ENCODE results near the gene KIFC1.

The KIFC1 gene

GRCh38 chr6:33424855-33425667 lies 33.4 kb downstream of the KIFC1 start:
- no peak for DNase-seq (ENCODE audit: extremely low read depth in 1 of 2, low read depth in 1 of 2)

DNA sequence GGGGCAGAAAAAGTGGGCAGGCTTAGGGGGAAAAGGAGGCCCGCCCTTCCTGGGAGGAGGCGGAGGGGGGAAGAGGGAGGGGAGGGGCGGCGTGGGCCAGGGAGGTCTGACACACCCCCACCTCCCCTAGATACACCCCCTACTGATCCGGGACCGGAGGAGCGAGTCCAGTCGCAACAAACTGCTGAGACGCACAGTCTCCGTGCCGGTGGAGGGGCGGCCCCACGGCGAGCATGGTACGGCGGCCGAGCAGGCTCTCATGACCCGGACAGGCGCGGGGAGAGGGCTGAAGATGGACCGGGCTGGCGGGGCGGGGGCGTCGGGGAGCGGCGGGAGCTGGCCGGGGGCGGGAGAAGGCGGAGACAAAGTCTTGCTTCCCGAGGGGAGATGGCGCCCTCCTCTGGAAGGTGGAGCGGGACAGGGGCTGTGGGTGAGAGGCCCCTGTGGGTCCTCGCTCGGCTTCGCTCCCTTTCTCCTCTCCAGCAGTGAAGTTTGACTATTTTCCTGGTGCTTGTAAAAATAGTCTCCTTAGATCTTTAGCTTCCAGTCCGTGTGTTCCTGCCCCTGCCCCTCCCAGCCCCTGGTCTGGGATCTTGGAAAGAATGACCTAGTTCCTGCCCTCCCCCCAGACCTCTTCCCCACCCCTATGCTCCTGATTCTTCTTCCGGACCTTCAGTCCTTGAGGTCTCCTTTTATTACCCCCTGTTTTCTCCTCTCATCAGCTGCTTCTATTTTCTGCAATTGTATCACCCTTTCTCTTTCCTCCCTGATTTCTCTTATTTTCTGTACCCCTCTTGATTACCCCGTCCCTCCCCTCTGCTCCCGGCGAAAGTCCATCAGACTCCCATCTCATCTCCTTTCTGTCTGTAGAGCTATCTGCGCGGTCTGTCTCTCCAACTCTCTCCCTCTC lies 34.3 kb downstream of the KIFC1 start:
- DNase-seq (ENCODE audit: extremely low read depth in 1 of 2, low read depth in 1 of 2): peak; percentile 72 to 73

DNA sequence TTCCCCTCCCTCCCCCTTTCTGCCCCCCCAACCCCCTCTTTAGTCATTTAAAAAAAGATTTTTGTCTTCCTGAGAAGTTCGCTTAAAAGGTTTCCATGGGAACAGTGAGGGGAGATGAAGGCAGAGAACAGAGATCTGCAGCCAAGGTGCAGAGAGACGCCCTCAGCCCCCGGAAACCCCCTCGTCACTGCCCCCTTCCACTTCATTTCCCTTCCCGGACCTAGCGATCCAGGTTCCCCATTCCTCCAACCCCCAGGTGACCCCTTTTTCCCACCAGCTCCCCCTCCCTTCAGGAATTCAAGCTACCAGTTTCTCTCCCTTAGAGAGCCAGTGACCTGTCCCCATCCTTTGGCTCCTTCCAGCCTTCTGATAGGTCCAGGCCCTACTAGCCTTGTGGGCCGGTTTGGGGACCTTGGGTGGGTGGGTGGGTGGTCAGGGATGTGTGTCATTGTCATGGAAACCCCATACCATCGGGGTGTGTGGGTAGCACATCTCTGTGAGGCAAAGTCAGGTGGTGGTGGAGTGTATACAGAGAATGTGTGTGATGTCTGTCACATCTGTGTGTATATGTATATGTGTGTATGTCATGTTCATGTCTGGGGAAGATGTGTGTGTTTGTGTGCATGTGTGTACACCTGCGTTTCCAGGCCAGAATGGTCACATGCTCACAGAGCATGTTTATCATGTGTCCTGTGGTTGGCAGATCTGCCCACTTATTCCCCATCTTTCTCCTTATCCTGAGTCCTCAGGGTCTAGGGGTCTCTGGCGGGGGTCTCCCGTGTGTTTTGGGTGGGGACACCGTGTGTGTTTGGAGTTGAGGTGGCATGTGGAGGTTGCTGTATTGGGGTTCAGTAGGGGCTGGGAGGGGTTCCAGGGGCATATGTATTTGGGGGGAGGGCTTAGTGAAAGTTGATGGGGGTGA lies 35.2 kb downstream of the KIFC1 start:
- DNase-seq (ENCODE audit: extremely low read depth in 1 of 2, low read depth in 1 of 2): no peak

DNA sequence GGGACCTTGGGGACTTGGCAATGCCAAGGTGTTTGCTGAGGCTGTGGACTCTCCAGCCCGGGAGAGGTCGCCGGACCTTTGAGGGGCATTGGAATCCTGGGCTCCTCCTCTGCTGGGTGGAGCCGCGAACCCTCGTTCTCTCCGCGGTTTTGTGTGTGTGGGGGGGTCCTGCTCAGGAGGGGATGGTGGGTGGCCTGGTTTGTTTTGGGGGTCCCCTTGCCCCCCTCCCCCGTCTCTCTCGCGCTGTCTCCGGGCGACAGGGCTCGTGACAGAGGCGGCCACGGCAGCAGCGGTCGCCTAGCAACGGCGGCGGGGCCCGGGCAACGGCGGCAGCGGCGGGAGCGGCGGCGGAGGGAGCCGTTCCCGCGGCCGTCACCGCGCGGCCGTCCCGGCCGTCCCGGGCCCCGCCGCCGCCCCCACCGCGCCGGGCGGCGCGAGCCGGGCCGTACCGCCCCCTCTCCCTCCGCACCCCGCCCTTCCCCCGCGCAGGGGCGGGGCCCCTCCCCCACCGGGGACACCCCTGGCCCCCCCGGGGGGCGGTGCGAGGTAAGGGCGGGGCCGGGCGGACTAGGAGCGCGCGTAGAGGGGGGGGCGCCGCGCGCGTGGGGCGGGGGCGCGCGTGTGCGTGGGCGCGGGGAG lies 36.1 kb downstream of the KIFC1 start:
- peak in 1 of 2 donors; percentile 45 for DNase-seq (ENCODE audit: extremely low read depth in 1 of 2, low read depth in 1 of 2)

DNA sequence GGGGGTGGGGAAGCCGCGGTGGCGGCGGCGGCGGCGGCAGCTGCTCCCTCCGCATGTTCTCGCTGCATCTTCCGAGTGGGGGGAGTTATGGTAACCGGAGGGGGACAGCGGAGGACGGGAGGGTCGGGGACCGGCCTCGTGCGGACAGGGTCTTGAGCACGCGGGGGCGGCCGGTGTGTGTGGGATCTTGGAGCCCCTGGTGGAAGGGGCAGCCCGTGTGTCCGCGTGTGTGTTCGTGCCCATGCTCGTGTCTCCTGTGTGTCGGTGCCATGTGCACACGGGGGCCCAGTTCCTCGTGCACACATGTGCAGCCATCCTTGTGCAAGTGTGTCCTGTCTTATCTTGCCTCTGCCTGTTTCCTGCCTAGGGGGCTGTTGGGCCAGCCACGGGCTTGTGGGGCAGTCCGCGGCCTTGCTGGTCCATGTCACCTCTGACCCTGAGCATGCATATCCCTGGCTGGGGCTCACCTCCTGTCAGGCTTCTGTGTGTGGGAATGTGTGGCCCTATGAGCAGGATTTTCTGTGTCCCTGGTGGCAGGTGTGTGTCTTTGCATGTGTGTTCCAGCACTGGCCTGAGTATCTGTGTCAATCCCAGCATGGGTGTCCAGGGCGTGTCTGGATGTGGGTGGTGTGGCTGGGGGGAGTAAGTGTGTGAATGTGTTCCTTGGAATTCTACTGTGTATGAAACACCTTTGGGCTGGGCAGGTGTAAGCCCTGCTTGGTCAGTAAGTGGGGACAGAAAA lies 36.8 kb downstream of the KIFC1 start:
- DNase-seq (ENCODE audit: extremely low read depth in 1 of 2, low read depth in 1 of 2): no peak

DNA sequence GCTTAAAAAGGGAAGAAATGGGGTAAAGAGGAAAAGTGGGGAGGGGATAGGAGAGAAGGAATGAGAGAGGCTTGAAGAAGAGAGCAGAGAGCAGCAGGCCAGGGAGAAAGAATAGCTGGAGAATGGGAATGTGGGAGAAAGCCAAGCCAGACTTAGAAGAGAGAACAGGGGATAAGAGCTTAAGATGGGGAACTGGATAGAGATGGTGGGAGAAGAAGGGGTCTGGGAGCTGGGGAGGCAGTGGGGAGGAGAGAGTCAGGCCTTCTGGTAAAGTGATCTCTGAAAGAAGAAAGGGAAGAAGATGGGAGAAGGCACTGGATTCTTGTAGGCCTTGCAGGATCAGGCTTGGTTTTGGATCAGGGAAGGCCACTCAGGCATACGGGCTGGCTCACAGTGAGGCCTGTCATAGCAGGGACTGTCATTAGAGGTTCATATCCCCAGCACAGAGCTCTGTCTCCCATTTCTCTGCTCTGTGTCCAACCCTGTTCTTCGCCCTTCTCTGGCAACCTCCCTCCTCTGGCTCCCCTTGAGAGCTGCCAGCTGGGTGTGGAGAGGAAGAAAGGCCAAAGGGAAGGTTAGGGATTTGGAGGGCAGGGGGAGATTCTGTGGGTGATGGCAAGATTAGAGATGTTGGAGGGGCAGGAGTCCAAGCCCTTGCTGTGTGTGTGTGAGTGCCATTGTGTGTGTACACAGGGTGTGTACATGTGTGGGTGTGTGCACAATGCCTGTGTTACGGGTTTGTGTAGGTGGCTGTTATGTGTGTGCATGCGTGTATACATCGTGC lies 37.5 kb downstream of the KIFC1 start:
- DNase-seq (ENCODE audit: extremely low read depth in 1 of 2, low read depth in 1 of 2): no peak

DNA sequence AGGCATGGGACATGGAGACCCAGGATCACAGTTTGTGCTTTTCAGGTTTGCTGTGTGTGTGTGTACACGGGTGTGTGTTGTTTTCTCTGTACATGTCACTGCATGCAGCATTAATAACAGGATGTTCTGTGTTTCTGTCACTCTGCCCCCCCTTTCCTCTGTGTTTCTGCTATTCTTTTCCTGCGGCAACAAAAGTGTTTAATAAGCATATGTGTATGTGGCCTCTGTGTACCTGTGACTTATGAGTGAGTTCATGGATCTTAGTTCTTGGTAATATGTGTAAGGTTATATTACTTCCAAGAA lies 38.1 kb downstream of the KIFC1 start:
- DNase-seq (ENCODE audit: extremely low read depth in 1 of 2, low read depth in 1 of 2): no peak

GRCh38 chr6:33430334-33430733 lies 38.7 kb downstream of the KIFC1 start:
- no peak for DNase-seq (ENCODE audit: extremely low read depth in 1 of 2, low read depth in 1 of 2)

DNA sequence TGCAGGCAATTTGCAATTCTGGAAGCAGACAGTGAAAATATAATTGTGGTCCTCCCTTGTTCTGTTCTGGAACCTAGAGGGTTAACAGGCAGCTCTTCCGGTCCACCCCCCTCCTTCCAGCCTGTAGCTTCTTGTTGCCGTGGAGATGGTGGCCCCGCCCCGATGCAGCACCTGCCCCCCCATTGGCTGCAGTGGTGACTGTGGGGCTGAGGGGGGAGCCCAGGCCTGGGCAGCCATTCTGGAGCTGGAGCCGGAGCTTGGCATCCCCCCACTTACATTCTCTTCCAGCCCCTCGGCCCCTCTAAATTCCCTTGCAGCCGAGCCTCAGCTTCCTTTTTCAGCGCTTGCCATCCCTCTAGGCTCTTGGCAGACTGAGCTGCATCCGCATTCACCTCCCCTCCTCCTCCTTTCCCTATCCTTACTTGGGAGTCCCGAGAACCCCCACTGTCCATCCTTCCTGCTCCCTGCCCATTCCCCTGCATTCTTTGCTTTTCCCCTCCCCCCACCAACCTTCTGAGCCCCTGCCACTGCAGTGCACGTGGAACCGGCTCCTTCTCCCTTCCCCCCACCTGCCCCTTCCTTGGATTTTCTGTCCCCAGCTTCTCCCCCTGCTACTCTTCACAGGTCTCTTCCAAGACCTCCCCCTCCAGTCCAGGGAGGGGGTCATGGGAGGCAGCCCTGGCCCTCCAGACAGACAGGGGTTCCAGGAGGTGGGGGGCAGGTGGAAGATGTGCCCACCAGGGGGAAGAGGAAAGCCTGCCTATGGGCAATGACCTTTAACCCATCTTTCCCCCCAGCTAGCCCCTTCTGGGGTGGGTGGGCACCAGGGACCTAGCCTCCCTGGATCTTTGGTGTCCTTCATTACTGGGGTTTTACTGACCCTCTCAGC lies 39.6 kb downstream of the KIFC1 start:
- peak; percentile 54 to 71 for DNase-seq (ENCODE audit: extremely low read depth in 1 of 2, low read depth in 1 of 2)

DNA sequence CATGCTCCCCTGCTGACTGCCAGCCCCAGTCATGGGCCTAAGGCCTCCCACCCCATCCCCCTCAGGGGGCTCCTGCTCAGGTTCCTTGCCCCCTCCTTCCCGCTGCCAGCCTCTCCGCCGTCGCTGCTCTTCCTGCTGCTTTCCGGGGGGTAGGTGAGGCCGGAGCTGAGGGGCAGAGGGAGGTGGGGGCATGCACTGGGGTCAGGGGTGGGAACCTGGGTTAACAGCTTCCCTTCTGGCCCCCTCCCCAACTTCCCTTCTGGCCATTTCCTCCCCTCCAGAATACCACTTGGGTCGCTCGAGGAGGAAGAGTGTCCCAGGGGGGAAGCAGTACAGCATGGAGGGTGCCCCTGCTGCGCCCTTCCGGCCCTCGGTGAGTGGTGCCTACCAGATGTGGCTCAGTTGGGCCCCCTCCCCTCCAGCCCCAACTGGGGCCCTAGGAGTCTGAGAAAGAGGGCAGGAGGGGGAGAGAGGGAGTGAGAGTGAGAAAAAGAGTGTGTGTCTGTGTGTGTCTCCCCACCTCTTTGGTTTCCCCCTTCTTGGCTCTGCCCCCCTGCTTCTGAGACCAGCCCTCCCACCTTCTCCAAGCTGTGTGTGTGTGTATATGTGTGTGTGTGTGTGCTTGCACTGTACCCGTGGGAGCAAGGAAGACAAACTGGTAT lies 40.4 kb downstream of the KIFC1 start:
- DNase-seq (ENCODE audit: extremely low read depth in 1 of 2, low read depth in 1 of 2): no peak

DNA sequence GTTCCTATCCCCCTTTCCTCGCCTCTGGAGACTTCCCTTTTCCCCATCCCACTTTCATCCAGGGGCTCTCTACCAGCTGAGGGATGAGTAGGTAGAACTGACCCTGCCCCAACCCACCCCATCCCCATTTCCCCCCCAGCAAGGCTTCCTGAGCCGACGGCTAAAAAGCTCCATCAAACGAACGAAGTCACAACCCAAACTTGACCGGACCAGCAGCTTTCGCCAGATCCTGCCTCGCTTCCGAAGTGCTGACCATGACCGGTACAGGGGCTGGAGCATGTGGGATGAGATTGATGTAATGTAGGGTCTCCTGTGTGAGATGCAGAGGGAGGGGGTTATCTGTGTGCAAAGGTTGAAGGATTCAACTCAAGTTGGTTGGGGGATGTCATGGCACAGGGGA lies 40.9 kb downstream of the KIFC1 start:
- no peak for DNase-seq (ENCODE audit: extremely low read depth in 1 of 2, low read depth in 1 of 2)

GRCh38 chr6:33433001-33433543 lies 41.4 kb downstream of the KIFC1 start:
- DNase-seq (ENCODE audit: extremely low read depth in 1 of 2, low read depth in 1 of 2): no peak

GRCh38 chr6:33433544-33434191 lies 42.0 kb downstream of the KIFC1 start:
- no peak for DNase-seq (ENCODE audit: extremely low read depth in 1 of 2, low read depth in 1 of 2)

DNA sequence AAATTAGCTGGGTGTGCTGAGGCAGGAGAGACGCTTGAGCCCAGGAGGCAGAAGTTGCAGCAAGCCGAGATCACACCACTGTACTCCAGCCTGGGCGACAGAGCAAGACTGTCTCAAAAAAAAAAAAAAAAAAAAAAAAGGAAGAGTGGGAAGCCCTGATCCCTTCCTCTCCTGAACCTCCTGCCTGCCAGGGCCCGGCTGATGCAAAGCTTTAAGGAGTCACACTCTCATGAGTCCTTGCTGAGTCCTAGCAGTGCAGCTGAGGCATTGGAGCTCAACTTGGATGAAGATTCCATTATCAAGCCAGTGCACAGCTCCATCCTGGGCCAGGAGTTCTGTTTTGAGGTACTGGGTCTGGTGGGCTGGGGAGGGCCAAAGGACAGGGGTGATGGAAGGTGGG lies 43.3 kb downstream of the KIFC1 start:
- no peak for DNase-seq (ENCODE audit: extremely low read depth in 1 of 2, low read depth in 1 of 2)

- DNase-seq (ENCODE audit: extremely low read depth in 1 of 2, low read depth in 1 of 2): no peak
Measured at GRCh38 chr6:33437666-33438065, 46.0 kb downstream of the KIFC1 start.

GRCh38 chr6:33438978-33439594 lies 47.5 kb downstream of the KIFC1 start:
- DNase-seq (ENCODE audit: extremely low read depth in 1 of 2, low read depth in 1 of 2): no peak

All from activated CD8-positive, alpha-beta memory T cell treated with anti-CD3 and anti-CD28 coated beads for 1 hour (primary cell).